ENCODE results near the gene ZNF267.
"Not testable (repeated sequence)": the region's sequence is repeated elsewhere in the genome, so short reads cannot be mapped to it uniquely, and the experiment has no call there.

The ZNF267 gene

GRCh38 chr16:31873556-31874365 is at the start of gene ZNF267:
Gene ZNF267, plus strand, starts transcription at chr16:31873807. Its CDS starts 160 bp downstream, at chr16:31873967.
- DNase-seq (ENCODE audit: low read depth in 2 of 2): peak; percentile 85 to 90

GRCh38 chr16:31833047-31833446 is 40.6 kb upstream of the ZNF267 start:
- no peak for DNase-seq (ENCODE audit: low read depth in 2 of 2)

GRCh38 chr16:31836396-31836795 is 37.2 kb upstream of the ZNF267 start:
- DNase-seq (ENCODE audit: low read depth in 2 of 2): not testable (repeated sequence)

- DNase-seq (ENCODE audit: low read depth in 2 of 2): no peak
Observed at GRCh38 chr16:31842864-31843263, 30.7 kb upstream of the ZNF267 start.

- DNase-seq (ENCODE audit: low read depth in 2 of 2): not testable (repeated sequence)
Observed at GRCh38 chr16:31848572-31848971, 25.0 kb upstream of the ZNF267 start.

GRCh38 chr16:31853291-31853690 is 20.3 kb upstream of the ZNF267 start:
- no peak for DNase-seq (ENCODE audit: low read depth in 2 of 2)

GRCh38 chr16:31860508-31860907 is 13.1 kb upstream of the ZNF267 start:
- no peak for DNase-seq (ENCODE audit: low read depth in 2 of 2)

- no peak for DNase-seq (ENCODE audit: low read depth in 2 of 2)
Observed at GRCh38 chr16:31861455-31861854, 12.2 kb upstream of the ZNF267 start.

- DNase-seq (ENCODE audit: low read depth in 2 of 2): no peak
Observed at GRCh38 chr16:31862761-31863160, 10.8 kb upstream of the ZNF267 start.

GRCh38 chr16:31868164-31868563 is 5.4 kb upstream of the ZNF267 start:
- DNase-seq (ENCODE audit: low read depth in 2 of 2): no peak

GRCh38 chr16:31868691-31869167 is 4.9 kb upstream of the ZNF267 start:
- DNase-seq (ENCODE audit: low read depth in 2 of 2): peak; percentile 60 to 69

- peak; percentile 42 to 56 for DNase-seq (ENCODE audit: low read depth in 2 of 2)
Observed at GRCh38 chr16:31869511-31870201, 4.0 kb upstream of the ZNF267 start.

GRCh38 chr16:31870809-31871208 is 2.8 kb upstream of the ZNF267 start:
- DNase-seq (ENCODE audit: low read depth in 2 of 2): no peak

- DNase-seq (ENCODE audit: low read depth in 2 of 2): no peak
Observed at GRCh38 chr16:31871510-31871909, 2.1 kb upstream of the ZNF267 start.

- no peak for DNase-seq (ENCODE audit: low read depth in 2 of 2)
Observed at GRCh38 chr16:31872201-31872600, 1.4 kb upstream of the ZNF267 start.

GRCh38 chr16:31874366-31875111 is 932 bp downstream of the ZNF267 start:
- no peak for DNase-seq (ENCODE audit: low read depth in 2 of 2)

- no peak for DNase-seq (ENCODE audit: low read depth in 2 of 2)
Observed at GRCh38 chr16:31875112-31875803, 1.7 kb downstream of the ZNF267 start.

GRCh38 chr16:31875928-31876547 is 2.4 kb downstream of the ZNF267 start:
- DNase-seq (ENCODE audit: low read depth in 2 of 2): no peak

GRCh38 chr16:31876951-31877828 is 3.6 kb downstream of the ZNF267 start:
- DNase-seq (ENCODE audit: low read depth in 2 of 2): peak; percentile 18 to 34
